HL-60 (cell line): ENCODE data around the gene CALM3.

ENCODE experiments used
- DNase-seq, 2 experiments: peaks; one replicate each; pipeline ENCODE4 v3.0.0-alpha.2; 2010 to 2020; ENCODE audit warnings: low read depth in 1 of 2, low spot score in 1 of 2
- H3K27ac ChIP-seq: fragments of 250-450 bp; sonication (Bioruptor Pico); replicated peaks from 2 replicates; pipeline ENCODE4 v1.5.1; 2020; ENCODE audit warnings: mild to moderate bottlenecking, moderate library complexity
- H3K27me3 ChIP-seq: fragments of 250-450 bp; sonication (Bioruptor Pico); 2 replicates; pipeline ENCODE4 v1.5.1; 2021; ENCODE audit warnings: mild to moderate bottlenecking, moderate library complexity; ENCODE audit not compliant: insufficient read depth, poor library complexity, severe bottlenecking
- H3K4me3 ChIP-seq: replicated peaks from 2 replicates; pipeline ENCODE4 v1.5.1; 2011; ENCODE audit warnings: mild to moderate bottlenecking, control low read depth, low read length; ENCODE audit not compliant: insufficient read depth
- GABPA ChIP-seq: IDR thresholded peaks from 2 replicates; pipeline ENCODE4 v1.6.1; 2012; ENCODE audit warnings: low read depth
- POLR2AphosphoS5 ChIP-seq: IDR thresholded peaks from 2 replicates; pipeline ENCODE4 v1.6.1; 2012; ENCODE audit warnings: low read depth
- SPI1 ChIP-seq: IDR thresholded peaks from 2 replicates; pipeline ENCODE4 v1.6.1; 2012; ENCODE audit warnings: low read depth, mild to moderate bottlenecking, borderline replicate concordance
- TF ChIP-seq, protein P1 (sequence below): IDR thresholded peaks from 2 replicates; pipeline ENCODE4 v1.6.1; 2012; ENCODE audit warnings: low read depth; ENCODE audit not compliant: insufficient replicate concordance
- TF ChIP-seq, protein P2 (sequence below): IDR thresholded peaks from one replicate; pipeline ENCODE4 v1.5.1; 2011; ENCODE audit warnings: low read length, control low read depth, inconsistent platforms; ENCODE audit not compliant: insufficient read depth

The CALM3 gene

GRCh38 chr19:46630586-46631205 is 29.6 kb downstream of the CALM3 start:
- DNase-seq: no peak
- Histone ChIP-seq H3K27me3 (peaks cover 31% of the 10 kb centered on the region), H3K27ac (no peak overlapping the region), H3K4me3 (no peak overlapping the region)
- TF ChIP-seq, protein P1, sequence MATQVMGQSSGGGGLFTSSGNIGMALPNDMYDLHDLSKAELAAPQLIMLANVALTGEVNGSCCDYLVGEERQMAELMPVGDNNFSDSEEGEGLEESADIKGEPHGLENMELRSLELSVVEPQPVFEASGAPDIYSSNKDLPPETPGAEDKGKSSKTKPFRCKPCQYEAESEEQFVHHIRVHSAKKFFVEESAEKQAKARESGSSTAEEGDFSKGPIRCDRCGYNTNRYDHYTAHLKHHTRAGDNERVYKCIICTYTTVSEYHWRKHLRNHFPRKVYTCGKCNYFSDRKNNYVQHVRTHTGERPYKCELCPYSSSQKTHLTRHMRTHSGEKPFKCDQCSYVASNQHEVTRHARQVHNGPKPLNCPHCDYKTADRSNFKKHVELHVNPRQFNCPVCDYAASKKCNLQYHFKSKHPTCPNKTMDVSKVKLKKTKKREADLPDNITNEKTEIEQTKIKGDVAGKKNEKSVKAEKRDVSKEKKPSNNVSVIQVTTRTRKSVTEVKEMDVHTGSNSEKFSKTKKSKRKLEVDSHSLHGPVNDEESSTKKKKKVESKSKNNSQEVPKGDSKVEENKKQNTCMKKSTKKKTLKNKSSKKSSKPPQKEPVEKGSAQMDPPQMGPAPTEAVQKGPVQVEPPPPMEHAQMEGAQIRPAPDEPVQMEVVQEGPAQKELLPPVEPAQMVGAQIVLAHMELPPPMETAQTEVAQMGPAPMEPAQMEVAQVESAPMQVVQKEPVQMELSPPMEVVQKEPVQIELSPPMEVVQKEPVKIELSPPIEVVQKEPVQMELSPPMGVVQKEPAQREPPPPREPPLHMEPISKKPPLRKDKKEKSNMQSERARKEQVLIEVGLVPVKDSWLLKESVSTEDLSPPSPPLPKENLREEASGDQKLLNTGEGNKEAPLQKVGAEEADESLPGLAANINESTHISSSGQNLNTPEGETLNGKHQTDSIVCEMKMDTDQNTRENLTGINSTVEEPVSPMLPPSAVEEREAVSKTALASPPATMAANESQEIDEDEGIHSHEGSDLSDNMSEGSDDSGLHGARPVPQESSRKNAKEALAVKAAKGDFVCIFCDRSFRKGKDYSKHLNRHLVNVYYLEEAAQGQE: no peak

DNA sequence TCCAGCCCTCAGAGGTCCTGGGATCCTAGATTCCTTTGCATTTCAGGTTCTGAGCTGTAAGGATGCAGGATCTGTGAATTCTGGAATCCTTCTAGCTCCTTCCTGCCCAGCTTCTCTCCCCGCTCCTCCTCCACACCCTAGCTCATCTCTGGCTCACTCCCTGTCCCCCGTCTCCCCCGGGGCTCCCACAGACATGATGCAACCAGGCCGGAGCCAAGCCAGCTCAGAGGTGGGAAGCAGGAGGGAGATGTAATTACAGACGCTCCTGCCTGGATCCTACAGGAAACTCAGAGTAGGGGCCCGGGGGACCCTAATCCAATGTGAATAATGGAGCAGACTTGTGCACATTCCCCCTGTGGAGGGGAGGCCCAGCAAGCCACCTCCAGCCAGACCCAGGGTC is 30.4 kb downstream of the CALM3 start:
- no peak overlapping the region for H3K27ac ChIP-seq
- no peak for DNase-seq
- TF ChIP-seq, protein P2, sequence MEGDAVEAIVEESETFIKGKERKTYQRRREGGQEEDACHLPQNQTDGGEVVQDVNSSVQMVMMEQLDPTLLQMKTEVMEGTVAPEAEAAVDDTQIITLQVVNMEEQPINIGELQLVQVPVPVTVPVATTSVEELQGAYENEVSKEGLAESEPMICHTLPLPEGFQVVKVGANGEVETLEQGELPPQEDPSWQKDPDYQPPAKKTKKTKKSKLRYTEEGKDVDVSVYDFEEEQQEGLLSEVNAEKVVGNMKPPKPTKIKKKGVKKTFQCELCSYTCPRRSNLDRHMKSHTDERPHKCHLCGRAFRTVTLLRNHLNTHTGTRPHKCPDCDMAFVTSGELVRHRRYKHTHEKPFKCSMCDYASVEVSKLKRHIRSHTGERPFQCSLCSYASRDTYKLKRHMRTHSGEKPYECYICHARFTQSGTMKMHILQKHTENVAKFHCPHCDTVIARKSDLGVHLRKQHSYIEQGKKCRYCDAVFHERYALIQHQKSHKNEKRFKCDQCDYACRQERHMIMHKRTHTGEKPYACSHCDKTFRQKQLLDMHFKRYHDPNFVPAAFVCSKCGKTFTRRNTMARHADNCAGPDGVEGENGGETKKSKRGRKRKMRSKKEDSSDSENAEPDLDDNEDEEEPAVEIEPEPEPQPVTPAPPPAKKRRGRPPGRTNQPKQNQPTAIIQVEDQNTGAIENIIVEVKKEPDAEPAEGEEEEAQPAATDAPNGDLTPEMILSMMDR: no peak
- TF ChIP-seq, protein P1: no peak
- TF ChIP-seq SPI1: no peak
- no peak for TF ChIP-seq GABPA
- no peak for TF ChIP-seq POLR2AphosphoS5
- H3K27me3 ChIP-seq: peaks cover 31% of the 10 kb centered on the region
- no peak overlapping the region for H3K4me3 ChIP-seq

- H3K27me3 ChIP-seq: peaks cover 45% of the 10 kb centered on the region
Observed at GRCh38 chr19:46633130-46633529, 32.0 kb downstream of the CALM3 start.

More at GRCh38 chr19:46633130-46633529, 32.0 kb downstream of the CALM3 start:
- no peak overlapping the region for H3K4me3 ChIP-seq
- no peak overlapping the region for H3K27ac ChIP-seq
- DNase-seq: no peak
- TF ChIP-seq, protein P1: no peak
- TF ChIP-seq POLR2AphosphoS5 (no peak), GABPA (no peak), SPI1 (no peak)
- TF ChIP-seq, protein P2: no peak
